Activated naive CD4-positive, alpha-beta T cell treated with anti-CD3 and anti-CD28 coated beads, Interleukin-2, amount 50 U/mL, for 24 hours (primary cell): ENCODE results near the gene CPNE6.
"Not testable (repeated sequence)": the region's sequence is repeated elsewhere in the genome, so short reads cannot be mapped to it uniquely, and the experiment has no call there.

ENCODE experiments used
- H3K27ac Mint-ChIP-seq: one replicate; pipeline ENCODE4 v1.8.0; 2021; ENCODE audit warnings: mild to moderate bottlenecking, mixed read lengths
- H3K27me3 Mint-ChIP-seq: one replicate; pipeline ENCODE4 v1.8.0; 2021; ENCODE audit warnings: mixed read lengths
- H3K36me3 Mint-ChIP-seq: one replicate; pipeline ENCODE4 v1.8.0; 2021; ENCODE audit warnings: mixed read lengths
- H3K4me1 Mint-ChIP-seq: one replicate; pipeline ENCODE4 v1.8.0; 2021; ENCODE audit warnings: mixed read lengths
- H3K4me3 Mint-ChIP-seq: one replicate; pipeline ENCODE4 v1.8.0; 2021; ENCODE audit warnings: mild to moderate bottlenecking, mixed read lengths
- H3K9me3 Mint-ChIP-seq: one replicate; pipeline ENCODE4 v1.8.0; 2021; ENCODE audit warnings: mixed read lengths

The CPNE6 gene

GRCh38 chr14:24071144-24071697 is at the start of gene CPNE6:
CPNE6 (plus strand) TSS chr14:24071562; CDS start chr14:24072937, 1,375 bp downstream.
- Mint-ChIP-seq H3K4me1 (peaks cover 6% of the 10 kb centered on the region), H3K36me3 (no peaks in the 10 kb centered on the region), H3K4me3 (no peak within 1 kb of the TSS), H3K9me3 (no peaks in the 10 kb centered on the region), H3K27me3 (no peaks in the 10 kb centered on the region), H3K27ac (no peak within 1 kb of the TSS)

DNA sequence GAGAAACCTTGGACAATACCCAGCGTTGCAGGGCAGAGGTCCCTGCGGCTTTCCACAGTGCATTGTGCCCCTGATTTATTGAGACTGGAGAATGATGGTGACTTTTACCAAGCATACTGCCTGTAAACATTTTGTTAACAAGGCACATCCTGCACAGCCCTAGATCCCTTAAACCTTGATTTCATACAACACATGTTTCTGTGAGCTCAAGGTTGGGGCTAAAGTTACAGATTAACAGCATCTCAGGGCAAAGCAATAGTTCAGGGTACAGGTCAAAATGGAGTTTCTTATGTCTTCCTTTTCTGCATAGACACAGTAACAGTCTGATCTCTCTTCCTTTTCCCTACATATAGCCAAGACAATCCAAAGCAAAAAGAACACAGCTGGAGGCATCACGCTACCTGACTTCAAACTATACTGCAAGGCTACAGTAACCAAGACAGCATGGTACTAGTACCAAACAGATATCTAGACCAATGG is 46.4 kb upstream of the CPNE6 start:
- H3K27me3 Mint-ChIP-seq, H3K4me3 Mint-ChIP-seq, H3K36me3 Mint-ChIP-seq, H3K4me1 Mint-ChIP-seq, H3K27ac Mint-ChIP-seq, H3K9me3 Mint-ChIP-seq: not testable (repeated sequence)

DNA sequence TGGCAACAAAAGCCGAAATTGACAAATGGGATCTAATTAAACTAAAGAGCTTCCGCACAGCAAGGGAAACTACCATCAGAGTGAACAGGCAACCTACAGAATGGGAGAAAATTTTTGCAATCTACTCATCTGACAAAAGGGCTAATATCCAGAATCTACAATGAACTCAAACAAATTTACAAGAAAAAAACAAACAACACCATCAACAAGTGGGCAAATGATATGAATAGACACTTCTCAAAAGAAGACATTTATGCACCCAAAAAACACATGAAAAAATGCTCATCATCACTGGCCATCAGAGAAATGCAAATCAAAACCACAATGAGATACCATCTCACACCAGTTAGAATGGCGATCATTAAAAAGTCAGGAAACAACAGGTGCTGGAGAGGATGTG is 41.7 kb upstream of the CPNE6 start:
- H3K4me1 Mint-ChIP-seq, H3K27me3 Mint-ChIP-seq, H3K27ac Mint-ChIP-seq, H3K36me3 Mint-ChIP-seq, H3K4me3 Mint-ChIP-seq, H3K9me3 Mint-ChIP-seq: not testable (repeated sequence)

DNA sequence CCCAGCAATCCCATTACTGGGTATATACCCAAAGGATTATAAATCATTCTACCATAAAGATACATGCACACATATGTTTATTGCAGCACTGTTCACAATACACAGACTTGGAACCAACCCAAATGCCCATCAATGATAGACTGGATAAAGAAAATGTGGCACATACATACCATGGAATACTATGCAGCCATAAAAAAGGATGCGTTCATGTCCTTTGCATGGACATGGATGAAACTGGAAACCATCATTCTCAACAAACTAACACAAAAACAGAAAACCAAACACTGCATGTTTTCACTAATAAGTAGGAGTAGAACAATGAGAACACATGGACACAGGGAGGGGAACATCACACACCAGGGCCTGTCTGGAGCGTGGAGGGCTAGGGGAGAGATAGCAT is 40.0 kb upstream of the CPNE6 start:
- not testable (repeated sequence) for H3K4me3 Mint-ChIP-seq, H3K36me3 Mint-ChIP-seq, H3K27me3 Mint-ChIP-seq, H3K27ac Mint-ChIP-seq, H3K9me3 Mint-ChIP-seq, H3K4me1 Mint-ChIP-seq

DNA sequence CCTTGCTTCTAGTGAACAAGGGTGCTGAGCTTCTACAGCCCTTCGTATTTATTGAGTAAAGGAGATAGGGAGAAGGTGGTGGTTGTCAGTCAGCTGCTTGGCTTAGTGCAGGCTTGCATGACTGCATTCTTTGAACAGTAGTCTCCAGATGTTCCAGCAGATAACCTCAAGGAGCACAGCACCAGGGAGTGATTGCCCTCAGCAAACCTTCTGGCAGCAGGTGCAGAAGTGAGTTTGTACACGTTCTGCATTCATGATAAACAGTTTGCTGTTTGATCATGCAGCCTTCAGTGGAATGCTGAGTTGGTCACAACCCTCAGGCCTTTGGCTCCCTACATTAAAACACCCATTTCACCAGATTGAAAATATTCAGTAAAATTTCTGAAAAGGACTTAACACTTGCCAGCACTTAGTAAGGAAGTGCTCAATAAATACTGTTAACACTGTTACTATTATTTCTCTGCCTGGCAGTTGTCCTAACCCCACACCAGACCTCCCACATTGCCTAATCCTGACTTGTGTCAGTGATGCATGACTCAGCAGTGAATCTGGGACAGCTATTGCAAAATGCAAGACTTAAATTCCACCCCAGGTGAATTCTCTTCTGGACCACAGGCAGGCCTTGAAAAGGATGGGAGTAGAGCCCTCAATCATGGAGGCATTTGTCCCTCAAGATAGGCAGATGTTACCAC is 38.5 kb upstream of the CPNE6 start:
- no peaks in the 10 kb centered on the region for H3K36me3 Mint-ChIP-seq
- H3K4me1 Mint-ChIP-seq = peaks cover 10% of the 10 kb centered on the region
- no peaks in the 10 kb centered on the region for H3K27me3 Mint-ChIP-seq
- H3K4me3 Mint-ChIP-seq = no peak overlapping the region
- H3K27ac Mint-ChIP-seq = no peak overlapping the region
- no peaks in the 10 kb centered on the region for H3K9me3 Mint-ChIP-seq

- not testable (repeated sequence) for H3K9me3 Mint-ChIP-seq, H3K36me3 Mint-ChIP-seq, H3K27me3 Mint-ChIP-seq, H3K27ac Mint-ChIP-seq
- peaks cover 10% of the 10 kb centered on the region for H3K4me1 Mint-ChIP-seq
- peak overlapping the region; percentile 97 for H3K4me3 Mint-ChIP-seq
These were observed 35.6 kb upstream of the CPNE6 start for GRCh38 chr14:24035769-24036168.

DNA sequence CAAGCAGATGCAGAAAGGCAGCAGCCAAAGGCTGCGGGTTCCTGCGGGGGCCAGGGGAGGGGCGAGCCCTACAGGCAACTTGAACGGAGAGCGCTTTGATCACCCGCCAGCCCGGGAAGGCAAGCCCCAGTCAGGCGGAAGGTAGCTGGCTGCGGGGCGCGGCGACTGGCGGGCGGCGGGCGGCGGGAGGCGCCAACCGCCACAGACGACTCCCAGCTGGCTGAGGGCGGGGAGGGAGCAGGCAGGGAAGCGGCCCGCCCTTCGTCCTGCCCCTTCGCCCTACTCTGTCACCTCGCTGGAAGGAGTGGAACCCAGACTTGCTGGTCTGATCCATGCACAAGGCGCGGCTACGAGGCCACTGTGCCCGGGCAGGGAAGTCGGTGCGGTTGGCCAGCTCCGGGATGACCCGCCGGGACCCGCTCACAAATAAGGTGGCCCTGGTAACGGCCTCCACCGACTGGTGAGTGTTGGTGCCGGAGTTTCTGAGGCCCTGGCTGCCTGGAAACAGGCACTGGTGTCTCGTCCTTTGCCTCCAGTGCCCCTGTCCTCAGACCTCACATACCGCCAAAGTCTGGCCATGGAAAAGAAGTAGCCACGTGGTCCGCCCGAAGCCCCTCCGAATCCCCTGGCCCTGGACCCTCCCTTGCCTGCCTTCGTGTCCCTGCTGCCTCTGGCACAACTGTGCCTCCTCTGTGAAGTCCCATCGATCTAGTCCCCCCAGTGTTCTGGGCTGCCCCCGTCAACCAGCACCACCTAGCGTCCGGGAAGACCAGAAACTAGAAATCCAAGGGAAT is 35.0 kb upstream of the CPNE6 start:
- no peaks in the 10 kb centered on the region for H3K9me3 Mint-ChIP-seq
- peaks cover 10% of the 10 kb centered on the region for H3K4me1 Mint-ChIP-seq
- peak overlapping the region; percentile 94 for H3K27ac Mint-ChIP-seq
- no peaks in the 10 kb centered on the region for H3K27me3 Mint-ChIP-seq
- peak overlapping the region; percentile 97 for H3K4me3 Mint-ChIP-seq
- H3K36me3 Mint-ChIP-seq = no peaks in the 10 kb centered on the region

GRCh38 chr14:24036963-24037657 is 34.3 kb upstream of the CPNE6 start:
- peaks cover 10% of the 10 kb centered on the region for H3K4me1 Mint-ChIP-seq
- not testable (repeated sequence) for H3K27ac Mint-ChIP-seq, H3K36me3 Mint-ChIP-seq, H3K27me3 Mint-ChIP-seq, H3K9me3 Mint-ChIP-seq
- H3K4me3 Mint-ChIP-seq = peak overlapping the region; percentile 97

DNA sequence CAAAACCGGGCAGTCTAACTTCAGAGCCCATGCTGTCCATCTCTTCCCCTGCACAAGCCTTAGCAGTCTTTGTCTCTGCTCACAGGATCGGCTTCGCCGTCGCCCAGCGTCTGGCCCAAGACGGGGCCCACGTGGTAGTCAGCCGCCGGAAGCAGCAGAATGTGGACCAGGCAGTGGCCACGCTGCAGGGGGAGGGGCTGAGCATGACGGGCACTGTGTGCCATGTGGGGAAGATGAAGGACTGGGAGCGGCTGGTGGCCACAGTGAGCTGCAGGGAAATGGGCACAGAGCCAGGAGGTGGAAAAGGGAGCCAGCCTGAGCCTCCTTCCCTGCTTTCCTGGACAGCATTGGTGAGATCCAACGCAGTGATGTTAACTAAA is 33.7 kb upstream of the CPNE6 start:
- Mint-ChIP-seq H3K4me3 (no peak overlapping the region), H3K9me3 (no peaks in the 10 kb centered on the region), H3K4me1 (peaks cover 10% of the 10 kb centered on the region), H3K36me3 (no peaks in the 10 kb centered on the region), H3K27ac (no peak overlapping the region), H3K27me3 (no peaks in the 10 kb centered on the region)

GRCh38 chr14:24038686-24039085 is 32.7 kb upstream of the CPNE6 start:
- H3K36me3 Mint-ChIP-seq = no peaks in the 10 kb centered on the region
- no peak overlapping the region for H3K27ac Mint-ChIP-seq
- no peaks in the 10 kb centered on the region for H3K9me3 Mint-ChIP-seq
- no peak overlapping the region for H3K4me3 Mint-ChIP-seq
- no peaks in the 10 kb centered on the region for H3K27me3 Mint-ChIP-seq
- peaks cover 10% of the 10 kb centered on the region for H3K4me1 Mint-ChIP-seq

DNA sequence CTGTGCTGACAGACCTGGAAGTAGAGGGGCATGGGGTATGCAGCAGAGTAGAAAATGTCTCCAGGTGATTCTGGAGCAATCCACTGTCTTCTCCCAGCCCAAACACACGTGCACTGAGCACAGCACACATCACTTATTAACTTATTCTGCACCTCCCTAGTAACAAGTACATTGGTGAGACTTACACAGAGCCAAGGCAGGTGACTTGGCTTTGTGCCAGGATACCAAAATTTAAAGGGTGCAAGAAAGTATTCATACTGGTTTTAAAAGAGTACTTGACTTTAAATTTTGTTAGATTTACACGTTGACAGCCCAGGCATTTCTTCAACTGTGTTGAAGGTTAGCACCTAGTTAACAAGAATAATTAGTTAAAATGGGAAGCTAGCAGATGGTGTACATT is 30.7 kb upstream of the CPNE6 start:
- Mint-ChIP-seq H3K27me3 (no peaks in the 10 kb centered on the region), H3K27ac (no peak overlapping the region), H3K9me3 (no peaks in the 10 kb centered on the region), H3K4me3 (no peak overlapping the region), H3K4me1 (peaks cover 6% of the 10 kb centered on the region), H3K36me3 (no peaks in the 10 kb centered on the region)

GRCh38 chr14:24042746-24043145 is 28.6 kb upstream of the CPNE6 start:
- H3K27me3 Mint-ChIP-seq = no peaks in the 10 kb centered on the region
- H3K4me3 Mint-ChIP-seq = no peak overlapping the region
- H3K36me3 Mint-ChIP-seq = no peaks in the 10 kb centered on the region
- H3K9me3 Mint-ChIP-seq = no peaks in the 10 kb centered on the region
- H3K4me1 Mint-ChIP-seq = no peaks in the 10 kb centered on the region
- H3K27ac Mint-ChIP-seq = no peak overlapping the region

DNA sequence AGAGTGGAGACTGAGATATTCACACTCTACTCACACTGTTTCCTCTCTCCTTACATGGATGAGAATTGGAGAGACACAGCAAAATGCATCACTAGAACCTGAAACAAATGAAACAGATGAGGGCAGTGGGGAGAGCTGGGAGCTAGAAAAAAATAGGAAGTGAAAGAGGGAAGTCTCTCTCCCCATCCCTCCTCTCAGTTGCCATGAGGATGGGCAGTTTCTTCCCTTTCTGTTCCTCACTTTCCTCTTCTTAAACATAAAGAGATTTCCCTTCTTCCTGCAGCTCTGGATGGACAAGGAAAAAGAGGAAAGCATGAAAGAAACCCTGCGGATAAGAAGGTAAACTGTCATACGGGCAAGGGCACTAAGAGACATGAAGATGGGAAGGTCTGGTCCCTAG is 22.4 kb upstream of the CPNE6 start:
- H3K9me3 Mint-ChIP-seq, H3K27ac Mint-ChIP-seq, H3K4me3 Mint-ChIP-seq, H3K36me3 Mint-ChIP-seq, H3K27me3 Mint-ChIP-seq: not testable (repeated sequence)
- peaks cover 20% of the 10 kb centered on the region for H3K4me1 Mint-ChIP-seq

DNA sequence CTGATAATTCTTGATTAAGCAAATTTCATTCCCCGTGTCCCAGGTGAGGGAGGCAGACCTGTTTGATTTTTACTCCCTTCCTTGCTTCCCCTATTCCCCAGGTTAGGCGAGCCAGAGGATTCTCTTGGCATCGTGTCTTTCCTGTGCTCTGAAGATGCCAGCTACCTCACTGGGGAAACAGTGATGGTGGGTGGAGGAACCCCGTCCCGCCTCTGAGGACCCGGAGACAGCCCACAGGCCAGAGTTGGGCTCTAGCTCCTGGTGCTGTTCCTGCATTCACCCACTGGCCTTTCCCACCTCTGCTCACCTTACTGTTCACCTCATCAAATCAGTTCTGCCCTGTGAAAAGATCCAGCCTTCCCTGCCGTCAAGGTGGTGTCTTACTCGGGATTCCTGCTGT is 20.6 kb upstream of the CPNE6 start:
- not testable (repeated sequence) for H3K36me3 Mint-ChIP-seq, H3K27ac Mint-ChIP-seq, H3K27me3 Mint-ChIP-seq, H3K9me3 Mint-ChIP-seq
- Mint-ChIP-seq H3K4me3 (peak overlapping the region; percentile 89), H3K4me1 (peaks cover 21% of the 10 kb centered on the region)

- no peaks in the 10 kb centered on the region for H3K9me3 Mint-ChIP-seq
- peak overlapping the region; percentile 93 for H3K27ac Mint-ChIP-seq
- H3K36me3 Mint-ChIP-seq = no peaks in the 10 kb centered on the region
- peak overlapping the region; percentile 89 for H3K4me3 Mint-ChIP-seq
- H3K4me1 Mint-ChIP-seq = peaks cover 21% of the 10 kb centered on the region
- peaks cover 3% of the 10 kb centered on the region for H3K27me3 Mint-ChIP-seq
These were observed 20.1 kb upstream of the CPNE6 start for GRCh38 chr14:24051176-24051788.
